ENCODE results near the gene EZH2. TPM values are rescaled to one million over a fixed set of nuclear protein-coding genes. Genes with fewer than 3 reads are reported as not detected.
A peak's percentile ranks its signal among the peaks of the same experiment; 100 is the strongest.

Gene EZH2
- polyA plus RNA-seq, 6 donors from 2014 or later: 1.6 to 4.2 (median 3.0) TPM

GRCh38 chr7:148783801-148784527 lies 100.1 kb downstream of the EZH2 start:
- peaks cover 0 to 3% (median 0%) of the 10 kb centered on the region in 3 donors for H3K4me1 Mint-ChIP-seq
- H3K4me3 Mint-ChIP-seq: no peak overlapping the region
- H3K27ac Mint-ChIP-seq: peak overlapping the region in 1 of 6 donors; percentile 70
- DNase-seq (no peak), ATAC-seq (ENCODE audit: low read depth in 2 of 2) (no peak)
- no peaks in the 10 kb centered on the region for H3K27me3 Mint-ChIP-seq
- peaks cover 18 to 26% of the 10 kb centered on the region in 2 donors for H3K36me3 Mint-ChIP-seq
- H3K9me3 Mint-ChIP-seq: no peaks in the 10 kb centered on the region

GRCh38 chr7:148782757-148783456 lies 101.2 kb downstream of the EZH2 start:
- no peak for DNase-seq
- Mint-ChIP-seq H3K4me1 (peaks cover 0 to 3% (median 0%) of the 10 kb centered on the region in 3 donors), H3K27me3 (no peaks in the 10 kb centered on the region), H3K4me3 (no peak overlapping the region), H3K36me3 (peaks cover 17 to 19% of the 10 kb centered on the region in 2 donors), H3K27ac (no peak overlapping the region), H3K9me3 (no peaks in the 10 kb centered on the region)
- ATAC-seq (ENCODE audit: low read depth in 2 of 2): no peak

GRCh38 chr7:148774471-148774870 lies 109.6 kb downstream of the EZH2 start:
- H3K27me3 Mint-ChIP-seq: no peaks in the 10 kb centered on the region
- no peak for DNase-seq
- no peak for ATAC-seq (ENCODE audit: low read depth in 2 of 2)
- no peaks in the 10 kb centered on the region for H3K9me3 Mint-ChIP-seq
- H3K27ac Mint-ChIP-seq: peak overlapping the region in 1 of 6 donors; percentile 8
- H3K4me1 Mint-ChIP-seq: peaks cover 13 to 19% (median 15%) of the 10 kb centered on the region in 3 donors
- H3K36me3 Mint-ChIP-seq: peaks cover 8 to 10% of the 10 kb centered on the region in 2 donors
- no peak overlapping the region for H3K4me3 Mint-ChIP-seq

- Mint-ChIP-seq H3K4me1 (peaks cover 13 to 19% (median 15%) of the 10 kb centered on the region in 3 donors), H3K9me3 (no peaks in the 10 kb centered on the region), H3K36me3 (peaks cover 8 to 10% of the 10 kb centered on the region in 2 donors), H3K4me3 (peak overlapping the region in 2 of 8 donors; percentile 2 to 23), H3K27me3 (no peaks in the 10 kb centered on the region), H3K27ac (peak overlapping the region; percentile 11 to 90 (median 77))
- ATAC-seq (ENCODE audit: low read depth in 2 of 2): peak in 1 of 2 donors; percentile 58
- no peak for DNase-seq
Measured at GRCh38 chr7:148773334-148773733, 110.8 kb downstream of the EZH2 start.

GRCh38 chr7:148772297-148773089 lies 111.6 kb downstream of the EZH2 start:
- no peaks in the 10 kb centered on the region for H3K9me3 Mint-ChIP-seq
- no peak for DNase-seq
- H3K27me3 Mint-ChIP-seq: no peaks in the 10 kb centered on the region
- peak overlapping the region in 3 of 6 donors; percentile 11 to 89 (median 67) for H3K27ac Mint-ChIP-seq
- peaks cover 8 to 10% of the 10 kb centered on the region in 2 donors for H3K36me3 Mint-ChIP-seq
- H3K4me1 Mint-ChIP-seq: peaks cover 13 to 19% (median 15%) of the 10 kb centered on the region in 3 donors
- ATAC-seq (ENCODE audit: low read depth in 2 of 2): no peak
- H3K4me3 Mint-ChIP-seq: no peak overlapping the region

GRCh38 chr7:148770004-148770403 lies 114.1 kb downstream of the EZH2 start:
- DNase-seq (no peak), ATAC-seq (ENCODE audit: low read depth in 2 of 2) (no peak)
- H3K27ac Mint-ChIP-seq: no peak overlapping the region
- no peaks in the 10 kb centered on the region for H3K9me3 Mint-ChIP-seq
- H3K4me1 Mint-ChIP-seq: peaks cover 13 to 15% (median 14%) of the 10 kb centered on the region in 3 donors
- H3K36me3 Mint-ChIP-seq: no peaks in the 10 kb centered on the region
- no peaks in the 10 kb centered on the region for H3K27me3 Mint-ChIP-seq
- no peak overlapping the region for H3K4me3 Mint-ChIP-seq

- DNase-seq (no peak), ATAC-seq (ENCODE audit: low read depth in 2 of 2) (no peak)
- no peak overlapping the region for H3K4me3 Mint-ChIP-seq
- no peaks in the 10 kb centered on the region for H3K27me3 Mint-ChIP-seq
- H3K36me3 Mint-ChIP-seq: peaks cover 0 to 5% of the 10 kb centered on the region in 2 donors
- no peaks in the 10 kb centered on the region for H3K4me1 Mint-ChIP-seq
- no peaks in the 10 kb centered on the region for H3K9me3 Mint-ChIP-seq
- H3K27ac Mint-ChIP-seq: no peak overlapping the region
Measured at GRCh38 chr7:148763622-148764021, 120.5 kb downstream of the EZH2 start.

- DNase-seq: no peak
- Mint-ChIP-seq H3K27me3 (no peaks in the 10 kb centered on the region), H3K36me3 (peaks cover 0 to 9% of the 10 kb centered on the region in 2 donors), H3K4me3 (peak overlapping the region in 1 of 8 donors; percentile 4), H3K27ac (peak overlapping the region in 1 of 6 donors; percentile 54), H3K4me1 (no peaks in the 10 kb centered on the region), H3K9me3 (no peaks in the 10 kb centered on the region)
- no peak for ATAC-seq (ENCODE audit: low read depth in 2 of 2)
Measured at GRCh38 chr7:148761499-148762278, 122.4 kb downstream of the EZH2 start.

Other genes with a start within 250 kb of the EZH2 start
- 10 to 100 TPM; 41.3 to 58.9 (median 46.3) TPM for gene CUL1, start 185.4 kb downstream of the EZH2 start, polyA plus RNA-seq (ENCODE audit: low read depth in 6 of 6)
- 100 to 1,000 TPM in 1 of 6 donors, 10 to 100 TPM in 5; 66.3 to 102 (median 78.2) TPM for gene PDIA4, start 144.2 kb upstream of the EZH2 start, polyA plus RNA-seq (ENCODE audit: low read depth in 6 of 6)
- gene ZNF786, start 206.4 kb upstream of the EZH2 start, polyA plus RNA-seq (ENCODE audit: low read depth in 6 of 6): 10 to 100 TPM in 1 of 6 donors, 1 to 10 TPM in 5; 3.6 to 15.1 (median 6.3) TPM
- 1 to 10 TPM in 3 of 6 donors, under 1 TPM in 2, not detected in 1; 0.70 to 1.9 (median 1.7) TPM for gene ZNF425, start 242.0 kb upstream of the EZH2 start, polyA plus RNA-seq (ENCODE audit: low read depth in 6 of 6)